GOT3 (cell line): ENCODE data around the gene DMD.
"Not testable (repeated sequence)": the region's sequence is repeated elsewhere in the genome, so short reads cannot be mapped to it uniquely, and the experiment has no call there.

Experiments
- DNase-seq: peaks from one replicate; lab custom pipeline; 2025; ENCODE audit warnings: mixed read lengths; lab: John Stamatoyannopoulos, UW

DMD gene

DNA sequence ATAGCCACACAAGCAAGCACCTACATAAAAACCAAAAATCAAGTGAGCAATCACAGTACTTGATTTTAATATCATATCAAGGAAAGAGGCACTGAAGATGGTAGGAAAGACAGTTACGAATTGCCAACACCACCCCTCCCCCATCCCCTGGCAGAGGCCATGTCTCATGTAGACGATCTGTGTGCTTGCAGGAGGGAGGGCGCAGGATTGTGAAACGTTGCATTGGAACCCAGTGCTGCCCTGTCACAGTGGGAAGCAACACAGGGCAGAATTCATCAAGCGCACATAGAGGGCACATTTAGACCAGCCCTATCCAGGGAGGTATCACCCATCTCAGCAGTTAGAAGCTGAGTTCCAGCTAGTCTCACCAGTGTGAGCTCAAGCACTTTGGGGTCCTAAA lies 359.8 kb downstream of the DMD start:
- DNase-seq = no peak

DNA sequence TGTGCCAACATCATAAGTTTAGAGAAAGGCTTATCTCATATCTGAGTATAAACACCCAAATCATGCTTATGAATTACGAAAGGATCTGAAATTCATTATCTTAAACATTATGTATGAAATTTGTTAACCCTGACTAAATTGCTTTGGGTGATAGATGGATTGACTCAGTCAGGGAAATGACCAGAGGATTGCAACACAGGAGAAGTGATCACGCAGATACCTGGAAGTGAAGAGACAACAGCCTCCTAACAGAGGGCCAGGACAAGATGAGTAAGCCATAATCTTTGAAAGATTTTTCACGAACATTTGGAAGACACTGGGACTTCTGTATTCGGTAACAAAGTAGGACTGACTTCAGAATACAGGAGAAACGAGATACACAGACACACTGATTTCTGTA lies 363.4 kb downstream of the DMD start:
- DNase-seq = no peak

DNA sequence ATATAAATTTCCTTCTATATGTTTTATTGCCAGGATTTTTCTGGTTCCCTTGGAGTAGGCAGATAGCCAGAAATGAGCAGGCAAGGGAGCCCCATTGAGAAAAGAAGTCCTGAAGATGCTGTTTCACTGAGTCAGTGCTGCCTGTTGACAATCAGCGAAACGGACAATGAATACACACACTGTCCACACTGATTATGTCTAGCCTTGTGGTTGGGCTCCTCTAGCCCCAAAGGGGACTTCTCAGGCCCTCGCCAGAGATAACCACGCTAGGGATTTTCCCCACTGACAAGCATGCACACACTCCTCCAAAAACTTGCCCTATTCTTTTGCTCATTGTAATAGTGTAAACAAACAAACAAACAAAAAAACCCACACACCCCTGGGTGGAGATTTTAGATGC lies 369.3 kb downstream of the DMD start:
- DNase-seq = no peak

- DNase-seq = no peak
Measured at GRCh38 chrX:32839781-32840180, 371.6 kb downstream of the DMD start.

DNA sequence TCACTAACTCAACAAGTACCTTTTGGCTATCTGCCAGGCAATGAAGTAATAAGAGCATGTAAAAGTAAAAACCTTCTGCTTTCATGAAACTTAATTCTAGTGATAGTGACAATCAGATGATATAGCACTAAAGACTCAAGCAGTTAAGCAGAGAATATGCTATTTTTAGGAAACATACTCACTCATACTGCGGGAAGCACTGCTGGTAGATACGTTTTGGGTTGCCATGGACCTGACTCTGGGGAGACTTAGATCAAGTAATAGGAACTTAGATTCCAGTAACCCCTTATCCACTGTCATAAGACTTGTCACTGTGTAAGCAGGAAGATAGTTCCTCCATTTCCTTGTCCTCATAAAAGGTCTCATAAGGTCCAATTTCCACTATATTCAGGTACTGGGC lies 386.3 kb downstream of the DMD start:
- DNase-seq = no peak

- DNase-seq = no peak
Measured at GRCh38 chrX:32804034-32804433, 407.3 kb downstream of the DMD start.

DNA sequence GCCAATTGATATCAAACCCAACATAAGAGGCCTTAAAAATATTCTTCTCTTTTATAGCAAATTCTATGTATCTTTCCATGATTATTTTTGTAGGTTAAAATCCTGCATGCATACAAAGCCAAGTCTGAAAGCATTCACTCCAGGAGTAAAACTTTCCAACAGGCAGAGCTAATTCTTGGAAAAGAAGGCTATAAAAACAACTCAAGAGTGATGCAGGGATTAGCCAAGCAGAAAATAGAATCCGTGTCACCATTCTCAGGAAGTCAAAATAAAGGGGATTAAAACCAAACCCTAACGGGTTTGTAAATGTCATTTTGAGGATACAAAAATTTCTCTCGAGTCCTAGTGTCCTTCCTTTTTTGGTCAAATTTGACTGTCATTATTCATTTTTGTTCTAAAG lies 412.4 kb downstream of the DMD start:
- no peak for DNase-seq

DNA sequence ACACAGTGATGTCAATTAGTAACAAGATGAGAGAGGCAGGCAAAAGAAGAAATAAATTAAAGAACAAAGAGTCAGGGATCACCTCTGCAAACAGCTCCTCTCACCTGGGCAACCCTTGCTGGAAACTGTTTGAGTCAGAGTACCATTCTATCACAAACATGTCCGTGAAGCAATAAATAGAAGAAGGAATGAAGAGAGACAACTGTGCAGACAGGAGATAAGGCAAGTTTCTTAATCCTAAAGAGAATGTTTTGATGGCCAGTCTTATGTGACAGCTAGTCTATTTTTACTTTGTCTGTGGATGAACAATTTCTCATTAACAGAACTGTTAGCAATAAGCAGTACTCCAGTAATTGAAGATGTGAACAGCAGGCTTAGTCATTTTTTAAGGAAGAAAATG lies 422.4 kb downstream of the DMD start:
- DNase-seq = no peak

GRCh38 chrX:32780109-32780508 lies 431.2 kb downstream of the DMD start:
- no peak for DNase-seq

DNA sequence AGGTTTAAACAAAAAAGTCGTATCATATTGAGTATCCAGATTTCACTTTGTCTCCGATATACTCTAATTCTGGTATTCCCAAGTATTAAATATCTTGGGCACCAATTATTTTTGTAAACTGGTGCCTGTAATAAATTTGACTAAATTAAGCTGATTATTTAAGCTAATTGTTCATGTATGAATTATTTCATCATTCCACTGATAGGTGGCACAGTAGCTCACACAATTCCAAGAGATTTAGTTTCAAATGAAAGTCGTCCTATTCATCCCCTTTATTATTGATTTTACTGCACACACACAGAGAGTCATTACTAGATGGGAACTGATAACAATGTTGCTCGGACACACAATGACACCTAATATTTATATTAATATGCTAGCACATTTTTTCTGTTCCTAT lies 432.4 kb downstream of the DMD start:
- no peak for DNase-seq

DNA sequence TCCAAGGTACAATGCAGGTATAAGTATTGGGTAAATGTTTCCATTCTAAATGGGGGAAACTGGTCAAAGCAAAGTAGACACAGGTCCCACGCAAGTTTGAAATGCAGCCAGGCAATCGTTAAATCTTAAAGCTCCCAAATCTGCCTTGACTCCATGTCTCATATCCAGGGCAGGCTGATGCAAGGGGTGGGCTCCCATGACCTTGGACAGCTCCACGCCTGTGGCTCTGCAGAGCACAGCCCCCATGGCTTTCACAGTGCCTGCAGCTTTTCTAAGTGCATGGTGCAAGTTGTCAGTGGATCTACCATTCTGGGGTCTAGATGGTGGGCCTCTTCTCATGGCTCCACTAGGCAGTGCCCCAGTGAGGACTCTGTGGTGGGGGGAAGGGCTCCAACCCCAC lies 436.4 kb downstream of the DMD start:
- no peak for DNase-seq

DNA sequence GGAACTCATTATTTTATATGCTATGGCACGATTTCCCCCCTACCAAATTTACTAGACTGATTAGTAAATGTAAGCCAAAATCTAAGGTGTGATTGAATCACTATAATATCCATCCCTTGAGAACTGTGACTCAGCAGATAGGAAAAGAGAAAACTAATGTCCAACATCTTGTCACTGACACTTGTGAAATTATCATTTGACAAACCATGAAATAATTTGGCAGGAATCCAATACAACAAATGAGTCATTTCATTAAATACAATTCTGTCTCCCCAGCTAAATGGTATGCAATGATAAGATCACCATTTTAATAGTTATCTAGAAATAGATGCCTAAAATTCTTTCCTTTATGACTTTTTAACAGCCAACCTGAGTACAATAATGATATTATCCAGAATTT lies 462.3 kb downstream of the DMD start:
- no peak for DNase-seq

DNA sequence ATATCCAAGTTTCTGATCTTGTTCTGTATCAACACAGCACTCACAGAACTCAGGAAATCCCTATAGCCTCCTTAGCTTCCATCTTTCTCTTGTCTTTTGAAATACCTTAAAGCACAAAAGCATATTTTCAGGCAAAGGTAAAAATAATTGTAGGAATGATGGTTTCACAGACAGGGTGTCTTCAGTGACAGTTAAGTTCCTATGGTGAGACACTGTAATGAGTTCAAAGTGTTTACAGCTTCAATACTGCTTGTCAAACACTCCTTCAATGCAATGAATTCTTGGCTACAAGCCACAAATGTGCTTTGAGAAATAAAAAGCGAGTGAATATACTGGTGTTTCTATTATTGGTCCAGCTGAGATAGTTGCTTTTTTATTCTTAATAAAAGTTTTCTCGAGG lies 466.0 kb downstream of the DMD start:
- DNase-seq = no peak

DNA sequence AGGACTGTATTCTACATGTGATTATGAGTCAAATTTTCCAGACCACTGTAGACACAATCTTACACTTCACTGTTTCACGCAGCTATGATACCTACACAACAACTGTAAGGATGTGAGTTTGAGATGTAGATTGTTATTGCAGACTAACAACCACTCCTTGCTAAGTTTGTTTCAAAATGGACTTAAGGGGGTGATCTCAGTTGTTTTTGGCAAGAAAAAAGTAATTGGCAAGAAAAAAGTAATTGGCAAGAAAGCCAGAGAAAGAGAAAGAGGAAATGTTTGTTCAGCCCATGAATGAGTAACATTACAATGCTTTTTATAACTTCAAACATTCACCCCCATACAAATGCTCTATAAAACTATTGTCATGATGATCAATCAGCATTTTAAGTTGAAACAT lies 466.4 kb downstream of the DMD start:
- DNase-seq = no peak

- no peak for DNase-seq
Measured at GRCh38 chrX:32741910-32742309, 469.4 kb downstream of the DMD start.

DNA sequence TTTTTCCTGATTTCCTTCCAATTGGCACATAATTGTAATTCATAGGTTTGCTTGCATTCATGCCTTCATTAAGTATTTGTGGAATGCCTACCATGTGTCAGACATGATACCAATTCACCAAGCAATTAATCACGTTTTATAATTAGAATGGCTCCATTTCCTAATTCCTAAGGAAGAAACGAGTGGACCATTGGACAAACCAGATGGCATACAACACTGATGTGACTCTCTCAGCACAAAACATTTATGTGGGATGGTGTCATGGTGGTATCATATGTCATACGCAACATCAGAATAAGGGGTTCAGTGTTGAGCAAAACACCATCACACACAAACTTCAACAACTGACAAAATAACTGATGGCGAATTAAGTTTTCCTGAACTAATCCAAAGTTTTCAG lies 502.8 kb downstream of the DMD start:
- no peak for DNase-seq

- not testable (repeated sequence) for DNase-seq
Measured at GRCh38 chrX:32705385-32705784, 506.0 kb downstream of the DMD start.

DNA sequence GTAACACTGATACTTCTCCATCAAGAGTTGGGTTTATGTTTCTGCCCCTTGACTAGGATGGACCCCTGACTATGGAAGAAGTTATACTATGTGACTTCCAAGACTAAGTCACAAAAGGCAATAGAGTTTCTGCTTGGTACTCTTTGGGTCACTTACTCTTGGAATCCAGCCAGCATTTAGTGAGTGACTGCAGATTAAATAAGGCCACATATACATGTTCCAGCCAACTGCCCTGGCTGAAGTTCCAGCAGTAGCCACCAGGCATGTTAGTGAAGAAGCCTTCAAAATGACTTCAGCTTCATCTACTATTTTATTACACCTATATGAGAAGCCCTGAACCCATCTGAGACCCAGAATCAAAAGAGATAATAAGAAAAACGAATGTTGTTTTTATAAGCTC lies 524.0 kb downstream of the DMD start:
- DNase-seq = no peak

- DNase-seq = no peak
Measured at GRCh38 chrX:32678487-32678886, 532.9 kb downstream of the DMD start.

DNA sequence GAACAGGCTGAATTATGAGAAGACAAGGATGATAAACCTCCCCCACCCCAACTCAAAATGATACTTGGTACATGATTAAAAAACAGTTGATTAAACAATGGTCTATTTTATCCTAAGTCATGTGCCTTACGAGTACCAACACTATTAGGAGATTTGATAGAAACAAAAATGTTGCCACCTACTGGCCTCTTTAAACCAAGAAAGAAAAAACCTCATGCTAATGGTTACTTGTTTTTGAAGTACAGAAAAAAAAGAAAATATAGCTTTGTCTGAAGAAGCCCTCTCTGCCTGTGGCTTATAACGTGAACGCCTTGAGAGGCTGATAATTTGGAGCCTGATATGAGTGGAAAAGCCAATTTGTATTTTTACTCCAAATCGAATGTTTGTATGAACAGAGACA lies 538.2 kb downstream of the DMD start:
- no peak for DNase-seq

- no peak for DNase-seq
Measured at GRCh38 chrX:32662516-32662915, 548.8 kb downstream of the DMD start.

DNA sequence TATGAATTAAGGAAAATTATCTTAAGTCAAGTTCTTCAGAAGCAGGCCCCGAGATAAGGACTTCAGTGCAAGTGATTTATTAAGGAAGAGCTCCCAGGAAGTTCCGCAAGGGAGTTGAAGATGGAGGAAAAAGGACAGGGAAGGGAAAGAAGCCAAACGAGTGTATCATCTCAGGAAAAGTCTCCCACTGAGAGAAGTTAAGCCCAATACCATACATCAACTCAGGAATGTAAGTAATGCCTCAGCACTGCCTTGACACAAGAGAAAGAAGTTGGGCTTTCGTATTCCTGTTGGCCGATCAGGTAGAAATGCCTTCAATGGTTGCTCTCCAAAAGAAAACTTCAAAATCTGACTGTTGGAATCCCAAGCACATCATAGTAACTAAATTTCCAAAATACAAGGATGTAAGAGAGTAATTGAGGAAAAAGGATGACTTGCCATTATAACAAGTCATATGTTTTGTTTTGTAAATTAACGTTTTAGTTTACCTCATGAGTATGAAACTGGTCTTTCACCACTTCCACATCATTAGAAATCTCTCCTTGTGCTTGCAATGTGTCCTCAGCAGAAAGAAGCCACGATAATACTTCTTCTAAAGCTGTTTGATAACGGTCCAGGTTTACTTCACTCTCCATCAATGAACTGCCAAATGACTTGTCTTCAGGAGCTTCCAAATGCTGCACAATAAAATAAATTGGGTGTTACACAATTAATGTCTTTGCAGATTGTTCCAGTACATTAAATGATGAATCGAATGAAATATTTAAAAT lies 566.7 kb downstream of the DMD start:
- no peak for DNase-seq

- DNase-seq = no peak
Measured at GRCh38 chrX:32642283-32642682, 569.1 kb downstream of the DMD start.

- DNase-seq = no peak
Measured at GRCh38 chrX:32618154-32618553, 593.2 kb downstream of the DMD start.

DNA sequence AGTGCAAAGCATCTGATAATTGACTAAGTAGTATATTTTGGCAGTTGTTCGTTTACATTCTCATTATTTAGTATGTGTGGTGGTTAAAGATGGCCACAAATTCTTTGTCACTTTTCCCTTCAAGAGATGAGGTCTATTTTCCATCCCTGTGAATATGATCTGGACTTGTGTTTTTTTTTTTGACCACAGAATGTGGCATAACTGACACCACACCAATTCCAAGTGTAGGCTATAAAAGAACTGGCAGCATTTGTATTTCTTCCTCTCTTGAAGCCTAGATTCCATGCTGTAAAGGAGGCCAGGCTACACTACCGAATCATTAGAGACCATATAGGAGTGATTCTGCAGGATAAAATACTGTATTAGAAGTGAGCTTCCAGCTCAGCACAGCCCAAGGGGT lies 596.6 kb downstream of the DMD start:
- DNase-seq = no peak
